K562 (cell line): ENCODE measurements around the gene OTC. TPM values are rescaled to one million over a fixed set of nuclear protein-coding genes. Genes with fewer than 3 reads are reported as not detected.

Experiments
- ARID1B ChIP-seq: fragments of 450-650 bp; IDR thresholded peaks from 2 replicates; pipeline ENCODE4 v1.6.1; 2016; ENCODE audit warnings: antibody characterized with exemption, mild to moderate bottlenecking, inconsistent platforms
- ARNT ChIP-seq, 2 experiments: fragments of 450-650 bp; IDR thresholded peaks; 2 replicates each; pipeline ENCODE4 v1.6.1; 2016; ENCODE audit warnings: mild to moderate bottlenecking in 1 of 2
- CBX1 ChIP-seq: sonication (generic); IDR thresholded peaks from 2 replicates; pipeline ENCODE4 v1.6.1; 2016; ENCODE audit warnings: antibody characterized with exemption, low read depth, mild to moderate bottlenecking
- FOXO4 ChIP-seq: fragments of 450-650 bp; formaldehyde crosslinking; IDR thresholded peaks from 2 replicates; pipeline ENCODE4 v1.4.0; 2020; ENCODE audit warnings: mild to moderate bottlenecking, moderate library complexity
- GTF2B ChIP-seq: IDR thresholded peaks from 2 replicates; pipeline ENCODE4 v1.6.1; 2011; ENCODE audit not compliant: insufficient read length; ENCODE audit errors: extremely low read depth
- GTF2E2 ChIP-seq: fragments of 200-800 bp; sonication (Bioruptor generic); IDR thresholded peaks from 2 replicates; pipeline ENCODE4 v1.6.1; 2016; ENCODE audit warnings: missing genetic modification characterization, missing compliant biosample characterization
- HDAC1 ChIP-seq, 2 experiments: fragments of 450-650 bp; IDR thresholded peaks; 2 replicates each; pipeline ENCODE4 v1.6.1; 2016 to 2017; ENCODE audit warnings: inconsistent platforms in 1 of 2, mild to moderate bottlenecking in 1 of 2, moderate library complexity in 1 of 2
- HOXB6 ChIP-seq: fragments of 250-450 bp; sonication (Bioruptor Pico); IDR thresholded peaks from 2 replicates; pipeline ENCODE4 v1.5.1; 2022; ENCODE audit warnings: mild to moderate bottlenecking, borderline replicate concordance
- ILF3 ChIP-seq: fragments of 450-650 bp; IDR thresholded peaks from 2 replicates; pipeline ENCODE4 v1.6.1; 2018; ENCODE audit warnings: antibody characterized with exemption, mild to moderate bottlenecking, moderate library complexity, borderline replicate concordance
- KLF10 ChIP-seq: fragments of 250-450 bp; sonication (Bioruptor Pico); IDR thresholded peaks from 2 replicates; pipeline ENCODE4 v1.6.1; 2021; ENCODE audit warnings: matching md5 sums
- SIN3A ChIP-seq, 2 experiments: fragments of 150-350 bp in 1 of 2; IDR thresholded peaks; 2 replicates each; pipeline ENCODE4 v1.6.1; 2011 to 2016; ENCODE audit warnings: borderline replicate concordance in 2 of 2, low read depth in 2 of 2, low read length in 2 of 2, mild to moderate bottlenecking in 2 of 2, moderate library complexity in 2 of 2; ENCODE audit not compliant: control insufficient read depth in 1 of 2
- ZNF561 ChIP-seq: fragments of 450-650 bp; formaldehyde crosslinking; conservative IDR thresholded peaks from 2 replicates; pipeline ENCODE4 v1.4.0; 2020; ENCODE audit warnings: mild to moderate bottlenecking, moderate library complexity
- polyA plus RNA-seq, 8 experiments: library from polyadenylated mRNA; depleted of rRNA in 4 of 8; stranded (reverse) in 5 of 8; unstranded in 3 of 8; fragments of >200 nt; fragmentation: Nextera tagmentation in 2 of 8; fragmentation: Illumina TruSeq in 1 of 8; extraction: Ambion mirVana in 2 of 8; extraction: Trizol in 1 of 8; gene quantifications; 2 replicates each; pipeline versions ENCODE4 v1.2.1 to v1.2.3, GENCODE V29; 2011 to 2014; ENCODE audit warnings: inconsistent platforms in 1 of 8, missing spikeins in 1 of 8
- total RNA-seq, 7 experiments: library from RNA; depleted of rRNA in 6 of 7; stranded (reverse); fragments of >200 nt in 6 of 7; fragmentation: Illumina TruSeq in 2 of 7; extraction: Trizol in 2 of 7; gene quantifications; 2 replicates each; pipeline versions ENCODE4 v1.2.1 to v1.2.3, GENCODE V29; 2011 to 2021; ENCODE audit warnings: low replicate concordance in 1 of 7
- TF ChIP-seq, protein P1 (sequence below), 2 experiments: fragments of 450-650 bp in 1 of 2; sonication (generic) in 1 of 2; formaldehyde crosslinking in 1 of 2; IDR thresholded peaks; 2 replicates each; pipeline versions ENCODE4 v1.7.1 to v1.9.0; 2016 to 2022; ENCODE audit warnings: inconsistent platforms in 1 of 2, mild to moderate bottlenecking in 1 of 2, missing genetic modification reagents in 1 of 2

OTC gene
- total and polyA plus RNA-seq, 9 of the 15 experiments (the other 6 are each of a cell fraction or from before 2014, with no cell fraction given) = not detected

GRCh38 chrX:38327007-38327774 is 25.2 kb upstream of the OTC start, which contains the start of gene RPGR (continued):
- TF ChIP-seq, protein P1, sequence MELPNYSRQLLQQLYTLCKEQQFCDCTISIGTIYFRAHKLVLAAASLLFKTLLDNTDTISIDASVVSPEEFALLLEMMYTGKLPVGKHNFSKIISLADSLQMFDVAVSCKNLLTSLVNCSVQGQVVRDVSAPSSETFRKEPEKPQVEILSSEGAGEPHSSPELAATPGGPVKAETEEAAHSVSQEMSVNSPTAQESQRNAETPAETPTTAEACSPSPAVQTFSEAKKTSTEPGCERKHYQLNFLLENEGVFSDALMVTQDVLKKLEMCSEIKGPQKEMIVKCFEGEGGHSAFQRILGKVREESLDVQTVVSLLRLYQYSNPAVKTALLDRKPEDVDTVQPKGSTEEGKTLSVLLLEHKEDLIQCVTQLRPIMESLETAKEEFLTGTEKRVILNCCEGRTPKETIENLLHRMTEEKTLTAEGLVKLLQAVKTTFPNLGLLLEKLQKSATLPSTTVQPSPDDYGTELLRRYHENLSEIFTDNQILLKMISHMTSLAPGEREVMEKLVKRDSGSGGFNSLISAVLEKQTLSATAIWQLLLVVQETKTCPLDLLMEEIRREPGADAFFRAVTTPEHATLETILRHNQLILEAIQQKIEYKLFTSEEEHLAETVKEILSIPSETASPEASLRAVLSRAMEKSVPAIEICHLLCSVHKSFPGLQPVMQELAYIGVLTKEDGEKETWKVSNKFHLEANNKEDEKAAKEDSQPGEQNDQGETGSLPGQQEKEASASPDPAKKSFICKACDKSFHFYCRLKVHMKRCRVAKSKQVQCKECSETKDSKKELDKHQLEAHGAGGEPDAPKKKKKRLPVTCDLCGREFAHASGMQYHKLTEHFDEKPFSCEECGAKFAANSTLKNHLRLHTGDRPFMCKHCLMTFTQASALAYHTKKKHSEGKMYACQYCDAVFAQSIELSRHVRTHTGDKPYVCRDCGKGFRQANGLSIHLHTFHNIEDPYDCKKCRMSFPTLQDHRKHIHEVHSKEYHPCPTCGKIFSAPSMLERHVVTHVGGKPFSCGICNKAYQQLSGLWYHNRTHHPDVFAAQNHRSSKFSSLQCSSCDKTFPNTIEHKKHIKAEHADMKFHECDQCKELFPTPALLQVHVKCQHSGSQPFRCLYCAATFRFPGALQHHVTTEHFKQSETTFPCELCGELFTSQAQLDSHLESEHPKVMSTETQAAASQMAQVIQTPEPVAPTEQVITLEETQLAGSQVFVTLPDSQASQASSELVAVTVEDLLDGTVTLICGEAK (IDR thresholded peaks at IDR 0.05) = peak; percentile 80
- TF ChIP-seq, protein P1 (CRISPR knock-in tag; IDR thresholded peaks at IDR 0.05) = no peak
- no peak for TF ChIP-seq ZNF561 (CRISPR knock-in tag)
- TF ChIP-seq ARID1B = no peak
- TF ChIP-seq KLF10 (CRISPR knock-in tag) = no peak
- no peak for TF ChIP-seq ARNT (IDR thresholded peaks at IDR 0.05)
- no peak for TF ChIP-seq FOXO4 (CRISPR knock-in tag)
- peak; percentile 58 to 84; a peak in 2 of 4 replicates for TF ChIP-seq SIN3A (IDR thresholded peaks at IDR 0.05; ENCODE audit: borderline replicate concordance in 2 of 2, control insufficient read depth in 1 of 2, low read depth in 2 of 2, low read length in 2 of 2)
- no peak for TF ChIP-seq GTF2B
- TF ChIP-seq HDAC1 (IDR thresholded peaks at IDR 0.05) = peak; percentile 53 to 97; a peak in 3 of 4 replicates
- no peak for TF ChIP-seq GTF2E2 (tag)
- peak; percentile 33; the same call in 1 of the 2 replicates for TF ChIP-seq CBX1
- no peak for TF ChIP-seq ILF3
- no peak for TF ChIP-seq HOXB6 (CRISPR knock-in tag)
